Endodermal cell (in vitro differentiated cells): ENCODE measurements around the gene STX4. TPM values are rescaled to one million over a fixed set of nuclear protein-coding genes. Genes with fewer than 3 reads are reported as not detected.
A peak's percentile ranks its signal among the peaks of the same experiment; 100 is the strongest.

Experiments
- DNase-seq: peaks from one replicate; pipeline ENCODE4 v3.0.0-alpha.2; 2017
- H3K27ac ChIP-seq: 2 replicates; pipeline ENCODE4 v1.5.1; 2013; ENCODE audit warnings: mild to moderate bottlenecking, low read depth, low read length, moderate library complexity
- H3K27me3 ChIP-seq: 2 replicates; pipeline ENCODE4 v1.6.1; 2013; ENCODE audit warnings: mild to moderate bottlenecking, low read length, moderate library complexity; ENCODE audit not compliant: insufficient read depth, control insufficient read depth, poor library complexity, severe bottlenecking
- H3K36me3 ChIP-seq: 2 replicates; pipeline ENCODE4 v1.7.0; 2013; ENCODE audit warnings: mild to moderate bottlenecking, low read length, moderate library complexity; ENCODE audit not compliant: control insufficient read depth, insufficient read depth
- H3K4me1 ChIP-seq: one replicate; pipeline ENCODE4 v1.7.0; 2013; ENCODE audit warnings: low read length; ENCODE audit not compliant: control insufficient read depth, insufficient read depth
- H3K4me3 ChIP-seq: 2 replicates; pipeline ENCODE4 v1.5.1; 2013; ENCODE audit warnings: mild to moderate bottlenecking, low read length, moderate library complexity
- H3K9ac ChIP-seq: 2 replicates; pipeline ENCODE4 v1.6.1; 2013; ENCODE audit warnings: mild to moderate bottlenecking, low read length, moderate library complexity; ENCODE audit not compliant: poor library complexity, severe bottlenecking; ENCODE audit errors: extremely low read depth
- H3K9me3 ChIP-seq: 2 replicates; pipeline ENCODE4 v1.6.1; 2013; ENCODE audit warnings: mild to moderate bottlenecking, low read length, moderate library complexity; ENCODE audit not compliant: control insufficient read depth
- H3K27ac Mint-ChIP-seq: 2 replicates; pipeline ENCODE4 v1.8.0; 2020; ENCODE audit warnings: mixed read lengths
- H3K27me3 Mint-ChIP-seq: 2 replicates; pipeline ENCODE4 v1.8.0; 2021; ENCODE audit warnings: mild to moderate bottlenecking, mixed read lengths; ENCODE audit not compliant: insufficient read depth
- H3K36me3 Mint-ChIP-seq: 2 replicates; pipeline ENCODE4 v1.8.0; 2020; ENCODE audit warnings: low read depth, mixed read lengths
- H3K4me1 Mint-ChIP-seq: 2 replicates; pipeline ENCODE4 v1.8.0; 2020; ENCODE audit warnings: mixed read lengths
- H3K4me3 Mint-ChIP-seq: 2 replicates; pipeline ENCODE4 v1.8.0; 2020; ENCODE audit warnings: mild to moderate bottlenecking, moderate library complexity, mixed read lengths
- H3K9me3 Mint-ChIP-seq: 2 replicates; pipeline ENCODE4 v1.8.0; 2020; ENCODE audit warnings: mild to moderate bottlenecking, mixed read lengths
- WGBS, 2 experiments: methylation state at CpG; one replicate each; pipeline versions ENCODE4 v1.1.5 to v1.1.7; 2013; ENCODE audit warnings: missing lambda C conversion rate in 2 of 2, mixed read lengths in 1 of 2; ENCODE audit not compliant: insufficient coverage in 1 of 2, insufficient read length in 1 of 2; 5-methylcytosine and 5-hydroxymethylcytosine counted together
- total RNA-seq, 2 donors: library from RNA; stranded (reverse); fragmentation: NEBNext Ultra II Directional in 1 of 2; extraction: Animal tissue kit (Norgen Biotek cat#: 25700) in 1 of 2; gene quantifications; 2 replicates in 1 of 2; 3 replicates in 1 of 2; pipeline ENCODE4 v1.2.1, GENCODE V29; 2021
- TF ChIP-seq, protein P1 (sequence below): fragments of 200-600 bp; sonication (generic); conservative IDR thresholded peaks from 2 replicates; pipeline ENCODE4 v1.5.0; 2021; ENCODE audit warnings: antibody characterized with exemption, mild to moderate bottlenecking

The STX4 gene
- total RNA-seq, 2 donors from 2014 or later: 34.4 to 37.6 TPM

DNA sequence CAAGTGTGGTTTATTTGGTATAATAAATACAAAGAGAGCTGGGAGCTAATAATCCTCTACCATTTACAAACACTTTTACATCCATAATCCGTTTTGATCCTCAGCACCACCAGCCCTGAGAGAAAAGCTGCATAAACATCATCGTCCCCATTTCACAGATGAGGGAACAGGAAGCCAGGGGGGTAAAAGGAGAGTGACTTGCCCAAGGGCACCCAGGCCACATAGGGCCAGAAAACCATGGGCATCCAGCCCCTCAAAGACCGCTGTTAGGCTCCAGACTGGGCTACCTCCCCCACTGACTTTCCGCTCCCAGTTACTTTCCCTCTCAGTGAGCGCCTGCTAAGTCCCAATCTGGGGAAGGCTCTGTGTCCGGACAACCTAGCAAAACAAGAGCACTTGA is 29.6 kb upstream of the STX4 start:
- TF ChIP-seq, protein P1, sequence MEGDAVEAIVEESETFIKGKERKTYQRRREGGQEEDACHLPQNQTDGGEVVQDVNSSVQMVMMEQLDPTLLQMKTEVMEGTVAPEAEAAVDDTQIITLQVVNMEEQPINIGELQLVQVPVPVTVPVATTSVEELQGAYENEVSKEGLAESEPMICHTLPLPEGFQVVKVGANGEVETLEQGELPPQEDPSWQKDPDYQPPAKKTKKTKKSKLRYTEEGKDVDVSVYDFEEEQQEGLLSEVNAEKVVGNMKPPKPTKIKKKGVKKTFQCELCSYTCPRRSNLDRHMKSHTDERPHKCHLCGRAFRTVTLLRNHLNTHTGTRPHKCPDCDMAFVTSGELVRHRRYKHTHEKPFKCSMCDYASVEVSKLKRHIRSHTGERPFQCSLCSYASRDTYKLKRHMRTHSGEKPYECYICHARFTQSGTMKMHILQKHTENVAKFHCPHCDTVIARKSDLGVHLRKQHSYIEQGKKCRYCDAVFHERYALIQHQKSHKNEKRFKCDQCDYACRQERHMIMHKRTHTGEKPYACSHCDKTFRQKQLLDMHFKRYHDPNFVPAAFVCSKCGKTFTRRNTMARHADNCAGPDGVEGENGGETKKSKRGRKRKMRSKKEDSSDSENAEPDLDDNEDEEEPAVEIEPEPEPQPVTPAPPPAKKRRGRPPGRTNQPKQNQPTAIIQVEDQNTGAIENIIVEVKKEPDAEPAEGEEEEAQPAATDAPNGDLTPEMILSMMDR: no peak
- Histone ChIP-seq H3K4me1 (no peaks in the 10 kb centered on the region), H3K36me3 (no peaks in the 10 kb centered on the region), H3K27ac (peak overlapping the region; percentile 93), H3K9ac (no peak overlapping the region), H3K9me3 (no peaks in the 10 kb centered on the region), H3K4me3 (no peak overlapping the region), H3K27me3 (peaks cover 11% of the 10 kb centered on the region)
- H3K27me3 Mint-ChIP-seq: peaks cover 10% of the 10 kb centered on the region
- peaks cover 3% of the 10 kb centered on the region for H3K4me1 Mint-ChIP-seq
- no peak overlapping the region for H3K27ac Mint-ChIP-seq
- WGBS, 2 experiments: 90 to 93% methylated on average over 6 of the region's 6 CpGs
- H3K36me3 Mint-ChIP-seq: no peaks in the 10 kb centered on the region
- no peak overlapping the region for H3K4me3 Mint-ChIP-seq
- H3K9me3 Mint-ChIP-seq: no peaks in the 10 kb centered on the region
- DNase-seq: no peak

DNA sequence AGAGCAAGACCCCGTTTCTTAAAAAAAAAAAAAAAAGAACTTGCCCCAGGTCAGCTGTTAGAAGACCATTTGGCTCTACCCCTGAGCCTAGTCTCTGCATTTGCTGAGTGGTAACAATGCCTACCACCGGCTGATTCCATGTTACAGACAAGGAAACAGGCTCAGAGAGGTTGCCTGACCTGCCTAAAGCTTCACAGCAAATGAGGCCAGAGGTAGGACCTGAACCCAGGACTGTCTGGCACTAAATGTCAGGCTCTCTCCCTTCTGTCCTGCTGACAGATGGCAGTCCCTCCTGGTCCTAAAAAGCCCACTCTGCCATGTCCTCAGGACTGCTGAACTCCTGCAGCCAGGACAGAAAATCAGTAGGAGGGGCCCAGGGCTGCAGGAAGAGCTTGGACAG is 28.7 kb upstream of the STX4 start:
- Histone ChIP-seq H3K4me3 (no peak overlapping the region), H3K27ac (no peak overlapping the region), H3K9ac (no peak overlapping the region), H3K4me1 (no peaks in the 10 kb centered on the region), H3K9me3 (no peaks in the 10 kb centered on the region), H3K36me3 (no peaks in the 10 kb centered on the region), H3K27me3 (peaks cover 1% of the 10 kb centered on the region)
- TF ChIP-seq, protein P1: no peak
- no peak for DNase-seq
- Mint-ChIP-seq H3K9me3 (no peaks in the 10 kb centered on the region), H3K36me3 (no peaks in the 10 kb centered on the region), H3K27ac (no peak overlapping the region), H3K27me3 (peaks cover 2% of the 10 kb centered on the region), H3K4me3 (no peak overlapping the region), H3K4me1 (peaks cover 3% of the 10 kb centered on the region)
- WGBS, 2 experiments: 85 to 100% methylated on average over 2 of the region's 2 CpGs

DNA sequence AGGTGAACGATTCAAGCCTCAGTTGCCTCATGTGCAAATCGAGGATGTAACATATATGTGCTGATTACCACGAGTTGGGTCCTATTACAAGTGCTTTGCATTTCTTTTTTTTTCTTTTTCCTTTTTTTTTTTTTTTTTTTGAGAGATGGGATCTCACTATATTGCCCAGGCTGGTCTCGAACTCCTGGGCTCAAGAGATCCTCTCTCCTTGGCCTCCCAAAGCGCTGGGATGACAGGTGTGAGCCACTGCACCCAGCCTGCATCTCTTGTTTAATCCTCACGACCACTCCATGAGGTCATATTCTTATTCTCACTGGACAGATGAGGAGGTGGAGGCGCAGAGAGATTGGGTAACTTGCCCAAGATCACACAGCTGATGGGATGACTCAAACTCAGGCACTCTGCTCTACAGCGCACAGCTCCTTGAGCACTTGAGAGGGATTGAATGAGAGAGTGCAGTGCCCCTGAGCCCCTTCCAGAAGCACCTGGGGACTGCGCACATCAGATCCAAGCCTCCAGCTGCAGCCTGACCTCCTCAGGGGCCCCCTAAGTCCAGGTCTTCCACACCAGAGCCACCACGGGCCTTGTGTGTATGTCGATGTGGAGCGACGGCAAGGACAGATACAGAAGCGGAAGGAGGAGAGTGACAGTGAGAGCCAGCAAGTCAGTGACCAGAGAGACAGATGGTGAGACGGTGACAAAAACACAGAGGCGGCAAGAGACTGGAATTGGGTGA is 27.8 kb upstream of the STX4 start:
- no peaks in the 10 kb centered on the region for H3K4me1 ChIP-seq
- H3K9me3 Mint-ChIP-seq: no peaks in the 10 kb centered on the region
- peaks cover 7% of the 10 kb centered on the region for H3K27me3 Mint-ChIP-seq

More for the DNA sequence above, 27.8 kb upstream of the STX4 start:
- DNase-seq: peak; percentile 32
- Mint-ChIP-seq H3K4me3 (no peak overlapping the region), H3K27ac (no peak overlapping the region), H3K36me3 (no peaks in the 10 kb centered on the region), H3K4me1 (peaks cover 6% of the 10 kb centered on the region)
- Histone ChIP-seq H3K4me3 (no peak overlapping the region), H3K9me3 (no peaks in the 10 kb centered on the region), H3K27ac (no peak overlapping the region), H3K9ac (no peak overlapping the region), H3K36me3 (no peaks in the 10 kb centered on the region), H3K27me3 (no peaks in the 10 kb centered on the region)
- TF ChIP-seq, protein P1: no peak
- 86 to 89% methylated on average over 10 to 16 of the region's 16 CpGs for WGBS, 2 experiments
